Type B pancreatic cell (in vitro differentiated cells): ENCODE data around the gene FBXW5. TPM values are rescaled to one million over a fixed set of nuclear protein-coding genes. Genes with fewer than 3 reads are reported as not detected.

Experiments used
- DNase-seq: peaks from one replicate; pipeline ENCODE4 v3.0.0; 2021; ENCODE audit warnings: mixed read lengths; ENCODE audit not compliant: unreplicated experiment; ENCODE audit errors: extremely low spot score
- H3K27ac Mint-ChIP-seq: 2 replicates; pipeline ENCODE4 v1.8.0; 2021; ENCODE audit warnings: mild to moderate bottlenecking, mixed read lengths
- H3K27me3 Mint-ChIP-seq: 2 replicates; pipeline ENCODE4 v1.8.0; 2021; ENCODE audit warnings: mixed read lengths
- H3K36me3 Mint-ChIP-seq: 2 replicates; pipeline ENCODE4 v1.8.0; 2021; ENCODE audit warnings: mixed read lengths
- H3K4me1 Mint-ChIP-seq: one replicate; pipeline ENCODE4 v1.8.0; 2021; ENCODE audit warnings: mixed read lengths; ENCODE audit not compliant: unreplicated experiment
- H3K4me3 Mint-ChIP-seq: 2 replicates; pipeline ENCODE4 v1.8.0; 2021; ENCODE audit warnings: mild to moderate bottlenecking, mixed read lengths
- H3K9me3 Mint-ChIP-seq: 2 replicates; pipeline ENCODE4 v1.8.0; 2021; ENCODE audit warnings: mixed read lengths
- total RNA-seq: library from RNA; stranded (reverse); gene quantifications from 2 replicates; pipeline ENCODE4 v1.2.1, GENCODE V29; 2021; ENCODE audit warnings: low replicate concordance
- TF ChIP-seq, protein P1 (sequence below): fragments of 200-600 bp; sonication (generic); conservative IDR thresholded peaks from 2 replicates; pipeline ENCODE4 v1.5.0; 2021; ENCODE audit warnings: antibody characterized with exemption, mild to moderate bottlenecking

FBXW5 gene
- total RNA-seq, 1 donor from 2014 or later: 82.8 TPM

DNA sequence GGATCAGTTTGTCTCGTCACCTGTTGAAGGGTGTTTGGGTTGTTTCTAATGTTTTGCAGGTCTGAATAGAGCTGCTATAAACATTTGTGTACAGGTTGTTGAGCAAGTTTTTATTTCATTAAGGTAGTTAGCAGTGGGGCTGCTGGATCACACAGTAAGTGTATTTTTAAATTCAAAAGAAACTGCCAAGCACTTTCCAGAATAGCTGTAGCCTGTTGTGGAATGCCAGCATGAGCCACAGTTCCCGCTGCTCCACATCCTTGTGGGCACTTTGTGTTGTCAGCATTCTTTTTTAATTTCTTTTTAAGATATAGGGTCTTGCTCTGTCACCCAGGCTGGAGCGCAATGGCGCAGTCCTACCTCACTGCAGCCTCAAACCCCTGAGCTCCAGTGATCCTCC, 14.5 kb downstream of the FBXW5 start:
- DNase-seq: no peak
- Mint-ChIP-seq H3K27ac (no peak overlapping the region), H3K4me3 (no peak overlapping the region), H3K4me1 (peaks cover 9% of the 10 kb centered on the region), H3K27me3 (no peaks in the 10 kb centered on the region), H3K36me3 (peaks cover 18% of the 10 kb centered on the region), H3K9me3 (peaks cover 7% of the 10 kb centered on the region)
- TF ChIP-seq, protein P1, sequence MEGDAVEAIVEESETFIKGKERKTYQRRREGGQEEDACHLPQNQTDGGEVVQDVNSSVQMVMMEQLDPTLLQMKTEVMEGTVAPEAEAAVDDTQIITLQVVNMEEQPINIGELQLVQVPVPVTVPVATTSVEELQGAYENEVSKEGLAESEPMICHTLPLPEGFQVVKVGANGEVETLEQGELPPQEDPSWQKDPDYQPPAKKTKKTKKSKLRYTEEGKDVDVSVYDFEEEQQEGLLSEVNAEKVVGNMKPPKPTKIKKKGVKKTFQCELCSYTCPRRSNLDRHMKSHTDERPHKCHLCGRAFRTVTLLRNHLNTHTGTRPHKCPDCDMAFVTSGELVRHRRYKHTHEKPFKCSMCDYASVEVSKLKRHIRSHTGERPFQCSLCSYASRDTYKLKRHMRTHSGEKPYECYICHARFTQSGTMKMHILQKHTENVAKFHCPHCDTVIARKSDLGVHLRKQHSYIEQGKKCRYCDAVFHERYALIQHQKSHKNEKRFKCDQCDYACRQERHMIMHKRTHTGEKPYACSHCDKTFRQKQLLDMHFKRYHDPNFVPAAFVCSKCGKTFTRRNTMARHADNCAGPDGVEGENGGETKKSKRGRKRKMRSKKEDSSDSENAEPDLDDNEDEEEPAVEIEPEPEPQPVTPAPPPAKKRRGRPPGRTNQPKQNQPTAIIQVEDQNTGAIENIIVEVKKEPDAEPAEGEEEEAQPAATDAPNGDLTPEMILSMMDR: no peak

DNA sequence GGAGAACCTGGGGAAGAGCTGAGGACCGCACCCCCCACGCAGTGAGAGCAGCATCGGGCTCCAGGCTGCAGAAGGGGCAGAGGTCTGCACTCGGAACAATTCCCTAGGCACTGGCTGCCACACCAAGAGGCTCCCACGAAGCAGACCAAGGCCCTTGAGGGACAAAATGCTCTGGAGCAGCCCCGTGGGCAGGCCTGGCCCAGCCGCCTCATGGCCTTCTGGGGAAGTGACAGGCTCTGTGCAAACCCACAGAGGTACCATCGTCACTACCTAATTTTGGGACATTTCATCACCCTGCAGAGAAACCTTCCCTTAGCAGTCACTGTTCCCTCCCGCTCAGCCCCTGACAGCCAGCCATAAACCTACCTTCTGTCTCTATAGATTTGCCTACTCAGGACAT, 15.9 kb downstream of the FBXW5 start:
- Mint-ChIP-seq H3K4me3 (no peak overlapping the region), H3K9me3 (peaks cover 7% of the 10 kb centered on the region), H3K27ac (peak overlapping the region; percentile 3), H3K4me1 (peaks cover 9% of the 10 kb centered on the region), H3K27me3 (no peaks in the 10 kb centered on the region), H3K36me3 (peaks cover 13% of the 10 kb centered on the region)
- DNase-seq: no peak
- TF ChIP-seq, protein P1: no peak

DNA sequence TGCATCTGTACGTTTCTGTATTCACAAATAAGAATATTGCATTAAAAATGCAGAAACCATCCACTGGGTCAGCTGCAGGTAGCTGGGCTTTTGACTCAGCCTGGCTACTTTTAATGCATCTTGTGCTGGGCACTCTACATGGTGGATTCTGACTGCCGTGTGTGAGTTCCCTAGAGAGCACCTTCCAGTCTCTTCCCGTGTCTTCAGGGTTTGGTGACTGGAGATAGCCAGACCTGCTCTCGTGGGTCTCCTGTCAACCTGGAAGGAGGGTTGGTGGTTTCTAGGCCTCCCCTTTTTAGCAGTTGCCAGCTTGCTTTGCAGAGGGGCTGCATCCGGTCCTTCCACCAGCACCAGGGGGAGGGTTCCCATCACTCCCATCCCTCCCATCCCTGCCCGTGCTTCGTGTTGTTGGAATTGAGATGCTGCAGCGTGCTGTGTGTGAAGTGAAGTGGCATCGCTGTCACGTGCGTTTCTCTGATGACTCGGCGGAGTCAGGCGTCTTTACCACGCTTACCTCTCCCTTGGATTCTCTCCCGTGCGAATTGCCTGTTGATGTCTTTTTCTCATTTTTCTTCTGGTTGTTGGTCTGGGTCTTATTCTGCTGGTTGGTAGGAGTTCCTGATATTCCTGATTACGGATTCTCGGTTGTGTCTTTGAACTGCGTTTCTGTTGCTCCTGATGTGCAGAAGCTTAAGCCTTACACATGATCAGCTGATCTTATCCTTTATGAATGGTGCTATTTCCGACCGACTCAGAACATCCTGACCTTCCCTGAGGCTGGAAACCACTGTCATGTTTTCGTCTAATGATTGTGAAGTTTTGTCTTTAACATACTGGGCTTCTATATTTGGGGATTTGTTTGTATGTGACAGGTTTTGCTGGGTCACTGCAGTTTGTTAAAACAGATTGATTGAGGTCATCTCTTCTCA, 16.9 kb downstream of the FBXW5 start:
- H3K4me3 Mint-ChIP-seq: no peak overlapping the region
- H3K27me3 Mint-ChIP-seq: no peaks in the 10 kb centered on the region
- peaks cover 6% of the 10 kb centered on the region for H3K36me3 Mint-ChIP-seq
- peaks cover 7% of the 10 kb centered on the region for H3K9me3 Mint-ChIP-seq
- TF ChIP-seq, protein P1: no peak
- no peak for DNase-seq
- peaks cover 9% of the 10 kb centered on the region for H3K4me1 Mint-ChIP-seq
- H3K27ac Mint-ChIP-seq: no peak overlapping the region

DNA sequence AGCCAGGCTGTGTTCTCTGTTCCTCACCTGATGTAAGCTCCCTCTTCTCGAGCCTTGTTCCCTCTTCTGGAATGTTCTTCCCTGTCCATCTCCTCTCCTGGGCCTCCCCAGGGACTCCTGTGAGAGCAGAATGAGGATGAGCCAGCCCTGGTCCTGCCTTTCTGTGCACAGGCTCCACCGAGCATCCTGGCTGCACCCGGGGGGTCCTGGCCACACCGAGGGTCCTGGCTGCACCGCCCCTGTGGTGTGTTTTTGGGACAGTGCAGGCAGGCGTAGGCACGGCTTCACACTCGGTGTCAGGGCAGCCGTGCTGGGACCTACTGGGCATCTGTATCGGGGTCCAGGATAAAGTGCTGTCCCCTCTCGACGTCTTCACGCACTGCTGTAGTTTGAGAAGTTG, 17.8 kb downstream of the FBXW5 start:
- no peaks in the 10 kb centered on the region for H3K27me3 Mint-ChIP-seq
- H3K36me3 Mint-ChIP-seq: peaks cover 1% of the 10 kb centered on the region
- TF ChIP-seq, protein P1: no peak
- H3K4me3 Mint-ChIP-seq: no peak overlapping the region
- peaks cover 9% of the 10 kb centered on the region for H3K4me1 Mint-ChIP-seq
- no peak overlapping the region for H3K27ac Mint-ChIP-seq
- peaks cover 2% of the 10 kb centered on the region for H3K9me3 Mint-ChIP-seq
- DNase-seq: no peak

DNA sequence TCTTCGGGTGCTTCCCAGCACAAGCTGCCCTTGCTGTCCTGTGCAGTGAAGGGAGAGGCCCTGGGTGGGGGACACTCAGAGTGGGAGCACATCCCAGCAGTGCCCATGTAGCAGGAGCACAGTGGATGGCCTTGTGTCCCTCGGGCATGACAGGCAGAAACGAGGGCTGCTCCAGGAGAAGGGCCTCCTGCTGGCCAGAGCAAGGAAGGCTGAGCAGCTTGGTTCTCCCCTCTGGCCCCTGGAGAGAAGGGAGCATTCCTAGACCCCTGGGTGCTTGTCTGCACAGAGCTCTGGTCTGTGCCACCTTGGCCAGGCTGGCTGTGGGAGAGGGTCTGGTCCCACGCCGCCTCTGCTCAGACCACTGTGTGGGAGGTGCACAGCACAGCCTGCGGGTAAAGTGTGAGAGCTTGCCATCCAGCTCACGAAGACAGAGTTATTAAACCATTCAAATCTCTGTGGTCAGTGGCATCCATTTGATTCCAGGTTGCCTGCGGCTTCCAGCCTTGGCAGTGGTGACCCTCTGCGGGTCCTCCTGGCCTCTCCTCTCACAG, 18.3 kb downstream of the FBXW5 start:
- Mint-ChIP-seq H3K27ac (no peak overlapping the region), H3K27me3 (no peaks in the 10 kb centered on the region), H3K9me3 (no peaks in the 10 kb centered on the region), H3K4me1 (peaks cover 9% of the 10 kb centered on the region), H3K36me3 (no peaks in the 10 kb centered on the region), H3K4me3 (no peak overlapping the region)
- DNase-seq: no peak
- TF ChIP-seq, protein P1: peak; percentile 19
